NCI-H345 treated with DMSO at 0.1 percent for 48 hours (cell line): ENCODE data around the gene KDM3A.
A peak's percentile ranks its signal among the peaks of the same experiment; 100 is the strongest.

Experiments
- DNase-seq: peaks from one replicate; lab custom pipeline; 2025; ENCODE audit not compliant: unreplicated experiment; lab: John Stamatoyannopoulos, UW

The KDM3A gene

DNA sequence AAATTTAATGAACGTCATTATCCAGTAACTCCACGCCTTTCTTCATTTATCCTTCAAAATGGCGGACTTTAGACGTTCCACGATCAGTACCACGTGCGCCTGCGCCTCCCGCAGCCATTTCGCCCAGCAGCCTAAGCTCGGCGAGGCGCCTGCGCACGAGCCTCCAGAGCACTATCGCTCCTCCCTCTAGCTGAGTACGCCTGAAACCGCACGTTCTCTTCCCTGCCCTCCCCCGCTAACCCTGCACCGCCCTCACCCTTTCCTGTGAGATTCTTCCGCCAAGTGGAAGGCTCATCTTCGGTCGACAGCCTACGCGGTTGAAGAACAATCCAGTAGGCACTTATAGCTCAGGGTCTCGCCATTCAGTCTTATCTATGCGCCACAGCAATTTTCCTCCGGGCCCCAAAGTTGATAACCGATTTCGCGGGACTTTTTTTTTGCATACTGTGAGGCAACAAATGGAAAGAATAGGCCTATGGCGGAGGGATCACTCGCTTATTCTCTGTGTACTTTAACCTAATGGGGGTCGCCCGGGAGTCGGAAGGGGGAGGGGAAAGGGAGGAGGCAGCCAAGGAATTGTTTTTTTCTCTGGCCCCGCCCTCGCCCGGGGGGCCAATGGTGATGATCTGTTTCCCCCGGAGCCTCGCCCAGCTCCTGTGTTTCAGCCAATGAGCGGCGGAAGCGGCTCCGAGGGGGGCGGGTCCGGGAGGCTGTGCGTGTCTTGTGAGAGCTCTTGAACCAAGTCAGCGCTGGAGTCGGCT lies at the start of gene KDM3A:
Gene KDM3A, plus strand, starts transcription at position 741 of the 761 bp plus-strand sequence. CDS start 677 bp downstream, outside the sequence.
- DNase-seq: peak; percentile 98

GRCh38 chr2:86392873-86393518 lies 48.2 kb upstream of the KDM3A start:
- no peak for DNase-seq

DNA sequence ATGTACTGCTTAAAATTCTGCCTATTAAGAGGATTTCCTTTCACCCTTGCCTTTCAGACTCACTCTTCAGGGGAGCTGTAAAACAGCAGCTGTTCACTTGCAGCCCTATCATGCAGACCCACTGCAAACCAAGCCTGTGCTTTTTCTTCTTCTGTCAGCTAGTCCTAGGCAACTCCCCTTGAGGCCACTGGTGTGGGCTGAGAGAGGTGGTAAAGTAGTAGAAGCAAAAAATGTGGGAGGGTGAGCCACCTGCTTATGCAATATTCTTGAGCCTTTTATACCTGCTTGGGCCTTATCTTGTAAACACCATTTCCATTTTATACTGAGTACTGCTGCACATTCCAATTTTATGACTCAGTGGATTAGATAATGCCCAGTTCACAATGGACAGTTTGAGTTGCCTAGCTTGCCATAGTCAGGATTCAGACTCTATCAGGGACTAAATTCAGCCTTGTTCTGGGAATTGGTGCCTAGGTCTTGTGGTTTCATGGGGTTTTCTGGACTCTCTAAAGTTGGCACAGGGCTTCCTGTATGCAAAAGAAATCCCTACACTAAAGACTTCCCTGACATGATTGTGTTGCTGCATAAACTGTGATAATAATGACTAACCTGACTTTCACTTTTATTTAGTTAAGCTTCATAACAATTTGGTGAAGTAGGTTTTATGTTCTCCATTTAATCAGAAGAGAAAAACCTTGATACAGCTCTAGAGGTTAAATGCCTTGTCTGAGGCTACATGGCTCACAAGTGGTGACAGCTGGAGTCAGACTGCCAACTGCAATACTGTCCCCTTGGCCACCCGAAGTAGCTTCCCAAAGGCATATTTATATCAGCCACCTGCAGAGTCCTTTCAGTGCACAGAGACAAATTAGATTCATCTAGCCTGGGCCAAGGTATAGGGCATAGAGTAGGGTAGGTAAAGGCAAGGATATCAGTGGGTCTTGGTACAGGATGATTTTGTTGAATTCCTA lies 47.4 kb upstream of the KDM3A start:
- DNase-seq: no peak

DNA sequence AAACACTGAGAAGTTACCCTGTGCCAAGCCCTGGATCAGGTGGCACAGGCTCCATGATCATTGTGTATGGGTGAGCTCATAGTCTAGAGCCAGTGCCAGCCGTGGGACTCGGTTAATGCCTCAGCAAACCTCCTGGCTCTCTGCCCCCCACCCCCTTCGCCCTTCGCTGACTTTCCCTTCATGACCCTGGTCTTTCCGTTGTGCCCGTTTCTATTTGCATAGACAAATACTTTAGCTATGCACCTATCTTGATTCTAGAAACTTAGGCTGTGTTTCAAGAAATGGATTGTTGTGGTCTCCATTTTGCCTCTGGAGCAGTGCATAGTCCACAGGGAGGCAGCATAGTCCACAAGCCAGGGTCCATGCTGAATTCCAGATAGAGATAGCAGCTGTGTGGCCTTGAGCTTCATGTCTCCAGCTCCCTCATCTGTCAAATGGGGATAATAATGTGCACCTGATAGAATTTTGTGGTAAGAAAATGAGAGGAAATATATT lies 44.8 kb upstream of the KDM3A start:
- no peak for DNase-seq

GRCh38 chr2:86397986-86398385 lies 43.2 kb upstream of the KDM3A start:
- DNase-seq: no peak

DNA sequence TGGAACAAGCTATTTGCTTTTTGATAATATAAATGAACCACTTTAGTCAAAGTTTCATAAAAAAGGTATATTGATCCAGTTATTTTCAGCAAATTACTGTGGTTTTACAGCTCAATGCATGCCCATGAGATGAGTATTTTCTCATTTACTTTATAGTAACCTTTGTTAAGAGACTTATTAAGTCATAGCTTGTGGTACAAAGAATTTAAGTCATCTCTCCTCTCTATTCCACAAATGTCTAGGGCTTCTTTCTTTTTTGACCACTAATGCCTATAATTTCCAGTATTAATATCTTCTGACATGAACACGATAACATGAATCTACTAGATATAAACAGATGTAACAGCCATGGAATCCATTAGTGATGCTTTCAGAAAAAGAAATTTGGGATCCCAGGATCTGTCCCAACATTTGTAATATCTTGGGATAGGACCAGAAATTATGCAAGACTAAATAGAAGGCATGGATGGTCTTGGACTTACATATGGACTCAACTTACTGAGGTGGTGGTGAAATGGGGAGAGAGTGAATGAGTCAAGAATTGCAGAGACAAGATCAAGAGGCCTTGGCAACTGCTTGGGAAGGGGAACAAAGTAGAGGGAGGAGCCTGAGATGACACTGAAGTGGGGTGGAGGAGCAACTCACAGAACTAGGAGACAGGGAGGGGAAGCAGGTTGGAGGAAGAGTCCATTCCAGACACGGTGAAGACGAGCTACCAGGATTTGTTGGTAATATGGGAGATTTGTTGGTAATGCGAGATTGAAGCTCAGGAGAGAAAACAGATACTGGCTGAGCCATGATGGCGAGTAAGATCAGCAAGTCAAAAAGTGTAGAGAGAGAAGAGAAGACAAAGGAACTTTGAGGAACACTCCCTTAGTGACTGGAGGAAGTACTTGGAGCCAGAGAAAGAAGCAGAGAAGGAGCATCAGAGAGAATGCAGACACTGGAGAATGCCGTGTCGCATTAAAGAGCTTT lies 42.4 kb upstream of the KDM3A start:
- no peak for DNase-seq

GRCh38 chr2:86400321-86400720 lies 40.9 kb upstream of the KDM3A start:
- no peak for DNase-seq

- no peak for DNase-seq
Observed at GRCh38 chr2:86410581-86410980, 30.6 kb upstream of the KDM3A start.

- no peak for DNase-seq
Observed at GRCh38 chr2:86411396-86411795, 29.8 kb upstream of the KDM3A start.

DNA sequence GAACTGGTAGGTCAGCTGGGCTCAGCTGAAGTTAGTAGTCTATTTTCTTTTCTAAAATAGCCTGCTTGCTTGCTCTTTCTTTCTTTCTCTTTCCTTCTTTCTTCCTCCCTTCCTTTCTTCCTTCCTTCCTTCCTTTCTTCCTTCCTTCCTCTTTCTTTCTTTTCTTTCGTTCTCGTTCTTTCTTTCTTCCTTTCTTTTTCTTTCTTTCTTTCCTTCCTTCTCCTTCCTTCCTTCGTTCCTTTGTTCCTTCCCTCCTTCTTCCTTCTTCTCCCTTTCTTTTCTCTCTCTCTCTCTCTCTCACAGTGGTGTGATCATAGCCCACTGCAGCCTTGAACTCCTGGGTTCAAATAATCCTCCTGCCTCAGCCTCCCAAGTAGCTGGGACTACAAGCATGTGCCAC lies 29.2 kb upstream of the KDM3A start:
- no peak for DNase-seq

DNA sequence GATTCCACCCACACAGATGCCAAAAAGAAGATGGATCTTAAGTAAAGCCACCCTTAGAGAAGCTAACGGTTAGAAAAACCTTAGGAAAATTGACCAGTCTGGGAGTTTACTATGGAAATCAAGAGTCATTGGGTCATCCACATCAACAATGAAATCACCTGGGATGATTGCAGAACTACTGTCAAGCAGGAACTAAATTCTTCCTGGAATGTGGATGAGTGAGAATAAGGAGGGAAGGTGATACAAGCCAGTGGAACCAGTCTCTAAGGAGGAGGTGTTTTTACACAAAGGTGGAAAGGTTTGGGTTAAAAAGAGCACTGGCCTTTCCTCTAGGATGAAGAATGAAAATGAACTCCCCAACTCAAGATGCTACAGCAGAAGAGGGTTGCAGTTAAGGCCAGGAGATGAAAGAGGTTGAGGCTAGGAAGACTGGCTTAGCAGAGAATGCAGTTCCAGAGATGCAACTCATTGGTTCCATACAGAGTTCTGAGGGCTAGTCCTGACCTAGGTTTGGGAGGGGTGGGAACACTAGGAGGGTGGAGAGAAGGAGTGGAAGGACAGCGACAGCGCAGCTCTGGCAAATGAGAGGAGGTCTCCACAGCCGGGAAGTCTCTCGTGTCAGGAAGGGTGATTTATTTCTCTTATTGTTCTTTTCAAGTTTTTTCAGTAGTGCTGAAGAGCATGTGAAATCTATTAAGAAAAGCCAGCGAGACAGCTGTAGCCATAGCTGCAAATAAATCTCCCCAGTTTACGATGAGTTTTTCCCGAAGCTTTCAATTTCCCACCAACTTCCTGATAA lies 27.7 kb upstream of the KDM3A start:
- no peak for DNase-seq

DNA sequence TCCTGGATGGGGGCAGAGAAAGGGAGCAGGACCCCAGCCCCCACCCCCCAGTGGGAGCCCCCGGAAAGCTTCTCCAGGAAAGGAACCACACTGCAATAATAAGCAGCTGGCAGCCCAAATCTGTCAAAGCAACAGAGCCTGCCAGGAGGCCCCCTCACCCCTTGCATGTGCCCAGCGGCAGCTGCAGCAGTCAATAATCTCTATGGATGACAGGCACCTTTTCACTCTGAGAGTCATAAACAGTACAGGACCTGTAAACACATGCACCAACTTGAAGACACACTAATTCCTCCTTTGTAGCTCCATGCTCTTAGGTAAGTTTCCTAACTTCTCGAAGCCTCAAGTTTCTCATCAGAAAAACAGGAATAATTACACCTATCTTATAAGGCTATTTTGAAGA lies 26.2 kb upstream of the KDM3A start:
- DNase-seq: peak; percentile 2

- DNase-seq: no peak
Observed at GRCh38 chr2:86416146-86416545, 25.0 kb upstream of the KDM3A start.

DNA sequence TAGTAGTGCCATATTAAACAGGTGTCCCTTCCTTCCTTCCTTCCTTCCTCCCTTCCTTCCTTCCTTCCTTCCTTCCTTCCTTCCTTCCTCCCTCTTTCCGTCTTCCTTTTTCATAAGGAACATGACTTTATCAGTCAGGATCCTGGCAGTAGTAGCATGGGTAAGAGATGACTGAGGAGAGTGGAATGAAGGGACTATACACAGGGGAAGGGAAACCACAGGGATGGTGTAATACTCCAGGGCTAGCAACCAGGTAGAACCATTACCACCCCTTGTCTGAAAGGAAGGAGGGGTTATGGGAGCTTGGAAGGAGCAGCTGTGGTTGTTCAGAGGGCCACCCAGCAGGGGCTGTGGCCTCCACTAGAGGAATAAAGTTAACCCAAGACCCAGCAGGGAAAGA lies 23.2 kb upstream of the KDM3A start:
- no peak for DNase-seq

- DNase-seq: no peak
Observed at GRCh38 chr2:86420913-86421312, 20.3 kb upstream of the KDM3A start.

GRCh38 chr2:86426271-86426670 lies 14.9 kb upstream of the KDM3A start:
- DNase-seq: no peak

DNA sequence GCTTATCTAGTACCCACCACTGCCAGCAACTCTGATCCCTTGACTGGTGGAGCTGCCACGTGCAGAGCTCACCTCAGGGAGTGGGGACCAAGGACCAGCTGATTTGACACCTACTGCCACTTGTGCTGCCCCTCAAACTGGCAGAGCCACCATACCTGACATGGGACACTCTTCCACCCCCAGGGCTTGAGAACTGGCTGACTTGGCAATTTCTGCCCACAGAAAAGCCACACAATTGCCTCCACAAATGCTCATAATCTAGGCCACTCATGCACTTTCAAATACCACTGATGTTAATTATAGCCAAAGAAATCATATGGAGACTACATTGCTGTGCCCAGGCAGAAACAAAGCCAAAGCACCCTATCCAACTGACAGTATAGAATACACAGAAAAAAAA lies 11.8 kb upstream of the KDM3A start:
- no peak for DNase-seq

- no peak for DNase-seq
Observed at GRCh38 chr2:86430368-86430767, 10.8 kb upstream of the KDM3A start.

DNA sequence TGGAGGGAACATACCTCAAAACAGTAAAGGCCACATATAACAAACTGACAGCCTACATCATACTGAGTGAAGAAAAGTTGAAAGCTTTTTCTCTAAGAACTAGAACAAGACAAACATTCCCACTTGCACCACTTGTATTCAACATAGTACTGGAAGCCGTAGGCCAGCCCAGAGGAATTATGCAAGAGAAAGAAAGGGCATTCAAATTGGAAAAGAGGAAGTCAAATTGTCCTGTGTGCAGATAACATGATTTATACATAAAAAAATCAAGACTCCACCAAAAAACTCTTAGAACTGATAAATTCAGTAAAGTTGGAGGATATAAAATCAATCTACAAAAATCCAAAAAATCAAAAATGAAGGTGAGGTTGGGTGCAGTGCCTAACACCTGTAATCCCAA lies 8.0 kb upstream of the KDM3A start:
- no peak for DNase-seq
